NCI-H526 (cell line): ENCODE data around the gene CFAP20DC.
"Not testable (repeated sequence)": the region's sequence is repeated elsewhere in the genome, so short reads cannot be mapped to it uniquely, and the experiment has no call there.

Experiments used
- DNase-seq, 2 experiments: peaks; one replicate each; lab custom pipeline; 2025; lab: John Stamatoyannopoulos, UW

The CFAP20DC gene

GRCh38 chr3:58737644-58738043, 312.2 kb downstream of the CFAP20DC start:
- DNase-seq: no peak

- no peak for DNase-seq
Measured at GRCh38 chr3:58731673-58732072, 318.2 kb downstream of the CFAP20DC start.

- DNase-seq: no peak
Measured at GRCh38 chr3:58728723-58729122, 321.1 kb downstream of the CFAP20DC start.

- no peak for DNase-seq
Measured at GRCh38 chr3:58725326-58725853, 324.4 kb downstream of the CFAP20DC start.

GRCh38 chr3:58724336-58724735, 325.5 kb downstream of the CFAP20DC start:
- no peak for DNase-seq

- no peak for DNase-seq
Measured at GRCh38 chr3:58723173-58723572, 326.7 kb downstream of the CFAP20DC start.

- no peak for DNase-seq
Measured at GRCh38 chr3:58722561-58722960, 327.3 kb downstream of the CFAP20DC start.

GRCh38 chr3:58720526-58720925, 329.3 kb downstream of the CFAP20DC start:
- no peak for DNase-seq

GRCh38 chr3:58719684-58720083, 330.1 kb downstream of the CFAP20DC start:
- DNase-seq: no peak

GRCh38 chr3:58713715-58714401, 336.0 kb downstream of the CFAP20DC start:
- DNase-seq: no peak

GRCh38 chr3:58711871-58712270, 338.0 kb downstream of the CFAP20DC start:
- no peak for DNase-seq

- not testable (repeated sequence) for DNase-seq
Measured at GRCh38 chr3:58708983-58709382, 340.8 kb downstream of the CFAP20DC start.

- DNase-seq: no peak
Measured at GRCh38 chr3:58708116-58708791, 341.6 kb downstream of the CFAP20DC start.

GRCh38 chr3:58707390-58707930, 342.4 kb downstream of the CFAP20DC start:
- no peak for DNase-seq

- DNase-seq: no peak
Measured at GRCh38 chr3:58706395-58707167, 343.2 kb downstream of the CFAP20DC start.

- no peak for DNase-seq
Measured at GRCh38 chr3:58704745-58705144, 345.1 kb downstream of the CFAP20DC start.

GRCh38 chr3:58704304-58704703, 345.5 kb downstream of the CFAP20DC start:
- not testable (repeated sequence) for DNase-seq

- no peak for DNase-seq
Measured at GRCh38 chr3:58698246-58698645, 351.6 kb downstream of the CFAP20DC start.

- no peak for DNase-seq
Measured at GRCh38 chr3:58697561-58697960, 352.3 kb downstream of the CFAP20DC start.

- not testable (repeated sequence) for DNase-seq
Measured at GRCh38 chr3:58696813-58697212, 353.0 kb downstream of the CFAP20DC start.

- DNase-seq: no peak
Measured at GRCh38 chr3:58696093-58696492, 353.7 kb downstream of the CFAP20DC start.

GRCh38 chr3:58695284-58695683, 354.5 kb downstream of the CFAP20DC start:
- not testable (repeated sequence) for DNase-seq
